Activated B cell treated with CpG ODN at 0.5 μM for 24 hours (primary cell): ENCODE measurements around the gene PRSS3. TPM values are rescaled to one million over a fixed set of nuclear protein-coding genes. Genes with fewer than 3 reads are reported as not detected.
A peak's percentile ranks its signal among the peaks of the same experiment; 100 is the strongest.

Experiments used
- ATAC-seq: fragments of 200-7000 bp; cut with Tn5 transposase; one replicate; pipeline ENCODE4 v1.10.0; 2021; ENCODE audit warnings: low read depth, mild to moderate bottlenecking, moderate library complexity
- CTCF ChIA-PET: fragments of 350-600 bp; sonication (Branson Sonifier 250); formaldehyde crosslinking; loops from one replicate; lab custom pipeline; 2021; ENCODE audit warnings: antibody characterized with exemption; lab: Charles Lee
- POLR2A ChIA-PET: fragments of 350-600 bp; sonication (Branson Sonifier 250); formaldehyde crosslinking; loops from one replicate; lab custom pipeline; 2021; ENCODE audit warnings: antibody characterized with exemption; lab: Charles Lee
- DNase-seq: peaks from one replicate; pipeline ENCODE4 v3.0.0; 2022
- H3K27ac Mint-ChIP-seq: one replicate; pipeline ENCODE4 v1.8.0; 2020; ENCODE audit warnings: mixed read lengths
- H3K27me3 Mint-ChIP-seq: one replicate; pipeline ENCODE4 v1.8.0; 2021; ENCODE audit warnings: mixed read lengths
- H3K36me3 Mint-ChIP-seq: one replicate; pipeline ENCODE4 v1.8.0; 2021; ENCODE audit warnings: low read depth, mixed read lengths
- H3K4me1 Mint-ChIP-seq: one replicate; pipeline ENCODE4 v1.8.0; 2021; ENCODE audit warnings: mixed read lengths
- H3K4me3 Mint-ChIP-seq: one replicate; pipeline ENCODE4 v1.8.0; 2020; ENCODE audit warnings: mild to moderate bottlenecking, mixed read lengths
- H3K9me3 Mint-ChIP-seq: one replicate; pipeline ENCODE4 v1.8.0; 2020; ENCODE audit warnings: mixed read lengths
- intact Hi-C: fragments of 100-400 bp; cut with micrococcal nuclease; formaldehyde crosslinking; loops from one replicate; pipeline ENCODE4 v1.15.1; 2024
- total RNA-seq: library from RNA; stranded (reverse); gene quantifications from 2 replicates; pipeline ENCODE4 v1.2.3, GENCODE V29; 2022
- TF ChIP-seq, protein P1 (sequence below): fragments of 200-600 bp; IDR thresholded peaks from one replicate; pipeline ENCODE4 v1.8.0; 2022; ENCODE audit warnings: antibody characterized with exemption, mild to moderate bottlenecking

Gene PRSS3
- total RNA-seq, 1 donor from 2014 or later: not detected

DNA sequence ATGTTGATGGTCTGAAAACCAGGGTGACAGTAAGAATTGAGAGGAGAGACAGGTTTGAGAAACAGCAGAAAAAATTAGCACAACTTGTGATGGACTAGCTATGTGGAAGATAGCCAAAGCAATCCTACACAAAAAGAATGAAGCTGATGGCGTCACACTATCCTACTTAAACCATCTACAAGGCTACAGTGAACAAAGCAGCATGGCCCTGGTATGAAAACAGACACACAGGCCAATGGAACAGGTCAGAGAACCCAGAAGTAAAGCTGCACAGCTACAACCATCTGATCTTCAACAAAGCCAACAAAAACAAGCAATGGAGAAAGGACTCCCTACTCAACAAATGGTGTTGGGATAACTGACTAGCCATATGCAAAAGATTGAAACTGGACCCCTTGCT, 14.1 kb downstream of the PRSS3 start:
- Mint-ChIP-seq H3K36me3 (no peaks in the 10 kb centered on the region), H3K27ac (no peak overlapping the region), H3K4me3 (no peak overlapping the region), H3K4me1 (peaks cover 11% of the 10 kb centered on the region), H3K27me3 (no peaks in the 10 kb centered on the region), H3K9me3 (no peaks in the 10 kb centered on the region)
- intact Hi-C loops: no loop called here
- DNase-seq: no peak
- TF ChIP-seq, protein P1, sequence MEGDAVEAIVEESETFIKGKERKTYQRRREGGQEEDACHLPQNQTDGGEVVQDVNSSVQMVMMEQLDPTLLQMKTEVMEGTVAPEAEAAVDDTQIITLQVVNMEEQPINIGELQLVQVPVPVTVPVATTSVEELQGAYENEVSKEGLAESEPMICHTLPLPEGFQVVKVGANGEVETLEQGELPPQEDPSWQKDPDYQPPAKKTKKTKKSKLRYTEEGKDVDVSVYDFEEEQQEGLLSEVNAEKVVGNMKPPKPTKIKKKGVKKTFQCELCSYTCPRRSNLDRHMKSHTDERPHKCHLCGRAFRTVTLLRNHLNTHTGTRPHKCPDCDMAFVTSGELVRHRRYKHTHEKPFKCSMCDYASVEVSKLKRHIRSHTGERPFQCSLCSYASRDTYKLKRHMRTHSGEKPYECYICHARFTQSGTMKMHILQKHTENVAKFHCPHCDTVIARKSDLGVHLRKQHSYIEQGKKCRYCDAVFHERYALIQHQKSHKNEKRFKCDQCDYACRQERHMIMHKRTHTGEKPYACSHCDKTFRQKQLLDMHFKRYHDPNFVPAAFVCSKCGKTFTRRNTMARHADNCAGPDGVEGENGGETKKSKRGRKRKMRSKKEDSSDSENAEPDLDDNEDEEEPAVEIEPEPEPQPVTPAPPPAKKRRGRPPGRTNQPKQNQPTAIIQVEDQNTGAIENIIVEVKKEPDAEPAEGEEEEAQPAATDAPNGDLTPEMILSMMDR: no peak
- POLR2A ChIA-PET: no interaction called here
- no peak for ATAC-seq
- CTCF ChIA-PET: interaction anchor here (1.6 kb wide), 1 partner anchor 42 kb away, joined by 3 read pairs; no protein-coding TSS in a partner anchor

DNA sequence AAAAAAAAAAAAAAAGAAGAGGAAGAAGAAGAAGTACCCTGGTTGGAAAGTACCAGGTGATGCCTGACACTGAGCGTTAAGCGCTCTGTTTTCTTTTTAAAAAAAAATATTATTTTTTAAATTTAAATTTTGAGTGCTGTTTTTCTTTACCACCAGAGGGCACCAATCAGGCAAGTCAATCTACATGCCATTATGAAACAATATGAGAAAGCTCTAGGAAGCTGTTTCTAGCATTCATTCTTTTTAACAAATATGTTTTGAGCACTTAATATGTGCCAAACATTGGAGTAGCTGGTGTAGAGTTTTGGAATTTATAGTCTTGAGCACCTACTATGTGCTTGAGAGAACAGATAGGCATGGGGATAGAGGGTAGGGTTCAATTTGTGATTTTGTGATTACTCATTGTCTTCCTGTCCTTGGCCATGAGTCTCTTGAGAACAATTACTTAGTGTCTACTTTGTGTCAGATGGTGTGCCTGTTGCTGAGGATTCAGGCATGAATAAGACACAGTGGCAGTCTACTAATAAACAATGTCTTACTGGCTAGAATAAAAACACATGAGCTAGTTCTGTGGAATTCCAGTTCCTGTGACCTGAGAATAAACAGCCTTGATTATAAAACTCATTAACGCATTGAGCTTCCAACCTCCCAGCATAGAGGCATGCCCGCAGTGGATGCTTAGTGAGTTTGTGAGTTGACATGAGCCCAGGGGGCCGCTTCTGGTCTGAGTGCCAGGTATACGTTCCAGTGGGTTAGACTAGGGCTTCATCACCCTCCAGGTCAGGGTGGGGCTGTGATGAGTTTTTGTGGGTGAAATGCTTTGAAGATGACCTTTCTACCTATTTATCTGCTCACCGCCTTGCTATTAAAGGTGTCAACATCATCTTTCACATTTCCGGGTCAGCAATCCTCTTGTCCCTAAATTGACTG, 18.6 kb downstream of the PRSS3 start:
- ATAC-seq (peak; percentile 6), DNase-seq (no peak)
- Mint-ChIP-seq H3K27ac (peak overlapping the region; percentile 98), H3K36me3 (peaks cover 4% of the 10 kb centered on the region), H3K9me3 (no peaks in the 10 kb centered on the region), H3K4me3 (peak overlapping the region; percentile 24), H3K4me1 (peaks cover 38% of the 10 kb centered on the region), H3K27me3 (no peaks in the 10 kb centered on the region)
- POLR2A ChIA-PET: interaction anchor here (0.7 to 1.3 kb wide), 12 partner anchors 23 to 678 kb away, joined by 3 to 11 read pairs (median 4); partner anchors contain the start of gene UBAP2
- CTCF ChIA-PET: interaction anchor here (0.8 to 4.3 kb wide), 14 partner anchors 11 to 527 kb away, joined by 3 to 77 read pairs (median 5); no protein-coding TSS in a partner anchor
- intact Hi-C loops: loop anchor here (1.0 to 10.0 kb wide), 4 partner anchors 38 to 2001 kb away; partner anchors contain the start of genes HINT2 and SPAG8
- TF ChIP-seq, protein P1: no peak

DNA sequence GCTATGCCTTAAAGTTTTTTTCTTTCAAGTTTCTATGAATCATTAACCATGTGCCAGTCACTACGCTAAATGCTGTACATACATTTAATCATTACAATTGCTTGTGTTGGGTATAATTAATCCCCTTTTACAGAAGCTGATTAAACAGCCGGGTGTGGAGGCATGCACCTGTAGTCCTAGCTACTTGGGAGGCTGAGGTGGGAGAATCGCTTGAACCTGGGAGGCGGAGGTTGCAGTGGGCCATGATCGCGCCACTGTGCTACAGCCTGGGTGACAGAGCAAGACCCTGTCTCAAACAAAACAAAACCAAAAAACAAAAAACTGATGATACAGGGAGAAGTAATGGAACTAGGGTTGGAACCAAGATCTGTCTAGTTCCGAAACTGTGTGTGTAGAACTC, 20.4 kb downstream of the PRSS3 start:
- ATAC-seq (no peak), DNase-seq (no peak)
- ChIA-PET CTCF (interaction anchor here (1.0 to 4.3 kb wide), 4 partner anchors 10 to 109 kb away, joined by 3 to 77 read pairs (median 14); no protein-coding TSS in a partner anchor), POLR2A (interaction anchor here (0.7 to 1.9 kb wide), 8 partner anchors 18 to 791 kb away, joined by 3 to 10 read pairs (median 3); partner anchors contain the start of gene DNAJA1)
- Mint-ChIP-seq H3K27ac (peak overlapping the region; percentile 98), H3K27me3 (no peaks in the 10 kb centered on the region), H3K9me3 (no peaks in the 10 kb centered on the region), H3K4me1 (peaks cover 56% of the 10 kb centered on the region), H3K4me3 (peak overlapping the region; percentile 90), H3K36me3 (peaks cover 9% of the 10 kb centered on the region)
- TF ChIP-seq, protein P1: no peak
- intact Hi-C loops: loop anchor here (1.0 to 10.0 kb wide), 6 partner anchors 234 to 1999 kb away; partner anchors contain the start of genes DCAF12, HINT2, RPP25L and SPAG8

DNA sequence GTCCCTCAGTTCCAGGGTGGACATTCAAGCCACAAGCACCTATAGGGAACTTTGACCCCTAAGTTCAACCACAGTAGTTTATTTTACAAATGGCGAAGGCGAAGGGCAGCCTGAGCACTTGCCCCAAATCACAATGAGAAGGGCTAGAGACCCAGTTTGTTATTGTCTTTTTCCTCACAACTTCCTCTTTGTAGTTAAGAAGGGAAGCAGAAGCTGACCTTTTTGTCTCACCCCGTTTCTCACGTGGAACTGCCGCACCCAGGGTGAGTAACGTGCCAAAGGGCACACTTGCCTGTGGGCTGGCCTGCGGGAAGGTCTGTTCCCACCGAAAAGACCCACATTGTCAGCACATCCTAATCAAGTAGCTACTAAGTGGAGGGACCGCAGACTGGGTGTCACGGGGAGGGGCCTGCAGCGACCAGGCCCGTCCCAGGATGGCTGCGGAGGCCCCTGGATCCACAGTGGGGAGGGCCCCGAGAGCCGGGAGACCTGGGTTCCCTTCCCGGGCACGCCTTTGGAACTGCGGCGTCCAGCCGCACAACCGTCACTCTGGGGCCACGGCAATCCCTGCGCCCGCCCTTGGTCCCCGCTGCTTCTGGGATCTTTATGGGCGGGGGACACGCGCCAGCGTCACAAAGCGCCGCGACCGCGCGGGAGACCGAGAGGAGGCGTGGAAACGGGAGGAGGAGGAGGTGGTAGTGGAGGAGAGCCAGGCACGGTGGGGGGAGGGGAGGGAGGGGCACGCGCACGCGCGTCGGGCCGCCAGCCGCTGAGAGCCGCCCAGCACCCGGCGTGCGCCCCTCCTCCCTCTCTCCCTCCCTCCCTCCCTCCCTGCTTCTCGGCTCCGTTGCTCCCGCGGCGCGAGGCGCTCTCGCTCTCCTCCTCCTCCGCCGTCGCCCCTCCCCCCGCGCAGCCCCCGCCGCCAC, 21.2 kb downstream of the PRSS3 start, which contains the start of gene UBE2R2:
Gene UBE2R2 (plus strand): TSS at position 834 of the 926 bp plus-strand sequence. CDS start 598 bp downstream, outside the sequence.
- Mint-ChIP-seq H3K36me3 (peaks cover 11% of the 10 kb centered on the region), H3K9me3 (no peaks in the 10 kb centered on the region), H3K4me1 (peaks cover 61% of the 10 kb centered on the region), H3K27ac (peak within 1 kb of the TSS; percentile 98), H3K27me3 (no peaks in the 10 kb centered on the region), H3K4me3 (peak within 1 kb of the TSS; percentile 90)
- DNase-seq (peak; percentile 79), ATAC-seq (peak; percentile 72)
- ChIA-PET CTCF (interaction anchor here (1.0 to 4.3 kb wide), 3 partner anchors 9 to 108 kb away, joined by 3 to 77 read pairs (median 4); no protein-coding TSS in a partner anchor), POLR2A (interaction anchor here (0.6 to 1.9 kb wide), 12 partner anchors 8 to 1345 kb away, joined by 3 to 10 read pairs (median 3); partner anchors contain the start of genes DNAJA1 and UNC13B)
- intact Hi-C loops: loop anchor here (1.0 to 10.0 kb wide), 10 partner anchors 233 to 1998 kb away; partner anchors contain the start of genes DCAF12, DNAI1, FAM219A and HINT2
- TF ChIP-seq, protein P1: no peak
